Thoracic aorta (tissue), 2 donors: ENCODE data around the gene STAB2. TPM values are rescaled to one million over a fixed set of nuclear protein-coding genes. Genes with fewer than 3 reads are reported as not detected.

Source experiments
- ATAC-seq: fragments of 150-250 bp; one replicate; pipeline ENCODE4 v1.8.0; 2017; ENCODE audit warnings: low read depth; ENCODE audit not compliant: insufficient number of reproducible peaks, low FRiP score
- DNase-seq: peaks from one replicate; pipeline ENCODE4 v3.0.0-alpha.2; 2020; ENCODE audit warnings: low spot score
- H3K27ac ChIP-seq, 2 donors: fragments of 200-600 bp; sonication (generic); 1 replicate in 1 of 2; 2 replicates in 1 of 2; pipeline ENCODE4 v1.5.1; 2016; ENCODE audit warnings: mild to moderate bottlenecking in 2 of 2, moderate library complexity in 2 of 2
- H3K27me3 ChIP-seq: fragments of 200-600 bp; sonication (generic); replicated peaks from 2 replicates; pipeline ENCODE4 v1.6.0; 2016; ENCODE audit warnings: mild to moderate bottlenecking; ENCODE audit not compliant: insufficient read depth
- H3K36me3 ChIP-seq: fragments of 200-600 bp; sonication (generic); one replicate; pipeline ENCODE4 v1.5.1; 2016
- H3K4me1 ChIP-seq, 2 donors: fragments of 200-600 bp; sonication (generic); 1 replicate in 1 of 2; 2 replicates in 1 of 2; pipeline versions ENCODE4 v1.5.1 to v1.6.0; 2016; ENCODE audit warnings: low read depth in 2 of 2, mild to moderate bottlenecking in 1 of 2; ENCODE audit not compliant: control insufficient read depth in 1 of 2
- H3K4me3 ChIP-seq: fragments of 200-600 bp; sonication (generic); 2 replicates; pipeline ENCODE4 v1.5.1; 2016; ENCODE audit warnings: mild to moderate bottlenecking
- H3K9me3 ChIP-seq: fragments of 200-600 bp; sonication (generic); 2 replicates; pipeline ENCODE4 v1.5.1; 2016
- CTCF ChIP-seq: fragments of 200-600 bp; sonication (generic); IDR thresholded peaks from one replicate; pipeline ENCODE4 v1.5.1; 2019; ENCODE audit warnings: antibody characterized with exemption
- total RNA-seq, 2 donors: library from RNA; depleted of rRNA; stranded (reverse); fragments of >200 nt; gene quantifications; one replicate each; pipeline versions ENCODE4 v1.1.0 to v1.2.3, GENCODE V29; 2016

Gene STAB2
- total RNA-seq, 2 donors from 2014 or later = not detected

GRCh38 chr12:103731539-103731938 is 144.5 kb downstream of the STAB2 start:
- no peaks in the 10 kb centered on the region for H3K4me1 ChIP-seq
- no peak for DNase-seq
- ATAC-seq = no peak
- H3K27ac ChIP-seq = no peak overlapping the region
- no peak overlapping the region for H3K4me3 ChIP-seq
- peaks cover 8% of the 10 kb centered on the region for H3K9me3 ChIP-seq
- no peaks in the 10 kb centered on the region for H3K36me3 ChIP-seq
- H3K27me3 ChIP-seq = no peaks in the 10 kb centered on the region
- TF ChIP-seq CTCF = no peak

GRCh38 chr12:103734863-103735262 is 147.8 kb downstream of the STAB2 start:
- no peak for TF ChIP-seq CTCF
- no peak overlapping the region for H3K27ac ChIP-seq
- H3K4me1 ChIP-seq = no peaks in the 10 kb centered on the region
- no peak overlapping the region for H3K4me3 ChIP-seq
- H3K36me3 ChIP-seq = no peaks in the 10 kb centered on the region
- no peak for ATAC-seq
- no peaks in the 10 kb centered on the region for H3K27me3 ChIP-seq
- peaks cover 8% of the 10 kb centered on the region for H3K9me3 ChIP-seq
- DNase-seq = no peak

DNA sequence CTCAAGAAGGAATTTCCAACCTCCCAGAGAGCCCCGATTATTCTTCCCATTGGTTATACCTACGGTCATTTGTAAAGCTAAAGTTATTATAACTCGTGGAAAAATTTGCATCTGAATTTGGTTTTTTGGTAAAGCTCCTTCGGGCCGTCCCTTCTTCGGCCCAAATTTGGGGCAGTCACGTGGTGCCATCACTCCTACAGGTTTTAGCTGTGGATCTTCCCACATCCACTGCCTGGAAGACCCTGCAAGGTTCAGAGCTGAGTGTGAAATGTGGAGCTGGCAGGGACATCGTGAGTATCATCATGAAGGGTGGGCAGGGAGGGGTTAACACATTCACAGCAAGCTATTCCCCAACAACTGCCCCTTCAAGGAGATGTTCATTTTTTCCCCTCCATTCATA is 148.2 kb downstream of the STAB2 start:
- DNase-seq (no peak), ATAC-seq (no peak)
- H3K36me3 ChIP-seq = no peaks in the 10 kb centered on the region
- no peak overlapping the region for H3K27ac ChIP-seq
- no peak overlapping the region for H3K4me3 ChIP-seq
- no peak for TF ChIP-seq CTCF
- H3K27me3 ChIP-seq = no peaks in the 10 kb centered on the region
- H3K4me1 ChIP-seq = no peaks in the 10 kb centered on the region
- peaks cover 8% of the 10 kb centered on the region for H3K9me3 ChIP-seq

DNA sequence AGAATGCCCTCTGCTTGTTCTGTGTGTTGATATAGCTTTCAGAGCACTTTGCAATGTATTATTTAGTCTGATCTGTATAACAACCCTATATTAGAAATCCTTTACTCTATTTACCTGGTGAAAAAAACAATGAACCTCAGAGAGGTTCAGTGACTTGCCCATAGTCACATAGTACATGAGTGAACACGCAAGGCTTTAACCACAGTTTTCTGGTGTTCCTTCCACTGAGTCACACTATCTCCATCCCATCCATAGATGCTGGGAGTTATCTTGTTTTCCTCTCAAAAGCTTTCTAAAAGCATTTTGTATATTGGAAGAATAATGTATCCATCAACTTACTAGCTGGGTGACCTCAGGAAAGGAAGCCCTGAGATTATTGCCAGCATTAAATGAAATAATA is 149.5 kb downstream of the STAB2 start:
- Histone ChIP-seq H3K36me3 (no peaks in the 10 kb centered on the region), H3K27me3 (no peaks in the 10 kb centered on the region), H3K9me3 (no peaks in the 10 kb centered on the region), H3K27ac (no peak overlapping the region), H3K4me3 (no peak overlapping the region), H3K4me1 (no peaks in the 10 kb centered on the region)
- no peak for ATAC-seq
- no peak for TF ChIP-seq CTCF
- DNase-seq = no peak

DNA sequence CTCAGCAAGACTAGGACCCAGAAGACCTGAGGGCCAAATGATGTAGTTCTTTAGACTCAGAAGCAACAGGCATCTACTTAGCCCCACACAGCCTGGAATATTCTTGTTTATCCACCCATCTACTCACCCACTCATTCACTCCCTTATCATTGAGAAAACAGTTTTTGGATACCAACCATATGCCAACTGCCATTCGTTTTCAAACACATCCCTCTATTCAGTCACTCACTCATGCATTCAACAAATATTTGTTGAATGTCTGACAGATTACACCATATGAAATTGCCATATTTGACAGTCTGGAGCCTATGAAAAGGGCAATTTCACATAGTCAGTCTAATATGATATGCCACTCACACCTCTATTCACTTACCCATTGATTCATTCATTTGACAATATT is 150.8 kb downstream of the STAB2 start:
- TF ChIP-seq CTCF = no peak
- H3K27ac ChIP-seq = no peak overlapping the region
- no peaks in the 10 kb centered on the region for H3K9me3 ChIP-seq
- no peak for ATAC-seq
- no peaks in the 10 kb centered on the region for H3K36me3 ChIP-seq
- no peaks in the 10 kb centered on the region for H3K4me1 ChIP-seq
- no peak for DNase-seq
- H3K4me3 ChIP-seq = no peak overlapping the region
- H3K27me3 ChIP-seq = no peaks in the 10 kb centered on the region
